WTC11 (cell line): Measurements from ENCODE around the gene GOLGA8S. TPM values are rescaled to one million over a fixed set of nuclear protein-coding genes. Genes with fewer than 3 reads are reported as not detected.
"Not testable (repeated sequence)": the region's sequence is repeated elsewhere in the genome, so short reads cannot be mapped to it uniquely, and the experiment has no call there.

Experiments used
- ATAC-seq: fragments of 200-7000 bp; cut with Tn5 transposase; 2 replicates; pipeline ENCODE4 v1.10.0; 2021; ENCODE audit warnings: mild to moderate bottlenecking, moderate library complexity
- CTCF ChIA-PET: fragments of 300-600 bp; sonication (Branson Sonifier 250); formaldehyde crosslinking; loops from one replicate; lab custom pipeline; 2021; ENCODE audit warnings: antibody characterized with exemption; lab: Charles Lee
- POLR2A ChIA-PET: fragments of 350-600 bp; sonication (Branson Sonifier 250); formaldehyde crosslinking; loops from one replicate; lab custom pipeline; 2021; ENCODE audit warnings: antibody characterized with exemption; lab: Charles Lee
- DNase-seq: peaks from one replicate; pipeline ENCODE4 v3.0.0; 2021; ENCODE audit warnings: low spot score
- H3K27ac Mint-ChIP-seq: 2 replicates; pipeline ENCODE4 v1.8.0; 2021; ENCODE audit warnings: mixed read lengths
- H3K27me3 Mint-ChIP-seq: 2 replicates; pipeline ENCODE4 v1.8.0; 2021; ENCODE audit warnings: low read depth, mild to moderate bottlenecking, moderate library complexity, mixed read lengths
- H3K36me3 Mint-ChIP-seq: 2 replicates; pipeline ENCODE4 v1.8.0; 2021; ENCODE audit warnings: mixed read lengths
- H3K4me1 Mint-ChIP-seq: 2 replicates; pipeline ENCODE4 v1.8.0; 2022; ENCODE audit warnings: mixed read lengths
- H3K4me3 Mint-ChIP-seq: 2 replicates; pipeline ENCODE4 v1.8.0; 2021; ENCODE audit warnings: mild to moderate bottlenecking, moderate library complexity, mixed read lengths
- H3K9me3 Mint-ChIP-seq: 2 replicates; pipeline ENCODE4 v1.8.0; 2021; ENCODE audit warnings: mixed read lengths
- ATF1 ChIP-seq: sonication (generic); formaldehyde crosslinking; IDR thresholded peaks from 2 replicates; pipeline ENCODE4 v1.8.1; 2023; ENCODE audit warnings: mild to moderate bottlenecking, moderate library complexity, missing genetic modification reagents
- CDX4 ChIP-seq: fragments of 250-450 bp; sonication (Bioruptor Pico); IDR thresholded peaks from 2 replicates; pipeline ENCODE4 v1.9.0; 2021; ENCODE audit warnings: moderate library complexity, mild to moderate bottlenecking, inconsistent platforms, borderline replicate concordance
- E2F1 ChIP-seq: sonication (generic); formaldehyde crosslinking; IDR thresholded peaks from 2 replicates; pipeline ENCODE4 v1.8.0; 2022; ENCODE audit warnings: mild to moderate bottlenecking, missing genetic modification reagents
- ERG ChIP-seq: fragments of 250-450 bp; sonication (Bioruptor Pico); IDR thresholded peaks from 2 replicates; pipeline ENCODE4 v1.8.0; 2021; ENCODE audit warnings: mild to moderate bottlenecking
- FOXP1 ChIP-seq: sonication (generic); formaldehyde crosslinking; IDR thresholded peaks from 2 replicates; pipeline ENCODE4 v1.8.0; 2022; ENCODE audit warnings: missing genetic modification reagents, mild to moderate bottlenecking, moderate library complexity, borderline replicate concordance
- GRHL2 ChIP-seq: fragments of 250-450 bp; sonication (Bioruptor Pico); IDR thresholded peaks from 2 replicates; pipeline ENCODE4 v1.8.0; 2022; ENCODE audit warnings: mild to moderate bottlenecking, moderate library complexity; ENCODE audit not compliant: insufficient replicate concordance, severe bottlenecking
- IRF2 ChIP-seq: sonication (generic); formaldehyde crosslinking; IDR thresholded peaks from 2 replicates; pipeline ENCODE4 v1.8.0; 2022; ENCODE audit warnings: low read depth, missing genetic modification reagents, borderline replicate concordance
- JAZF1 ChIP-seq: fragments of 250-450 bp; sonication (Bioruptor Pico); IDR thresholded peaks from 2 replicates; pipeline ENCODE4 v1.9.0; 2021; ENCODE audit warnings: moderate library complexity, mild to moderate bottlenecking, inconsistent platforms
- MLX ChIP-seq: sonication (generic); formaldehyde crosslinking; IDR thresholded peaks from 2 replicates; pipeline ENCODE4 v1.8.1; 2023; ENCODE audit warnings: mild to moderate bottlenecking, missing genetic modification reagents, moderate library complexity
- MXD4 ChIP-seq: fragments of 250-450 bp; sonication (Bioruptor Pico); IDR thresholded peaks from 2 replicates; pipeline ENCODE4 v1.8.0; 2021; ENCODE audit warnings: mild to moderate bottlenecking, moderate library complexity, borderline replicate concordance
- NR1H2 ChIP-seq: sonication (generic); formaldehyde crosslinking; IDR thresholded peaks from 2 replicates; pipeline ENCODE4 v1.9.0; 2021; ENCODE audit warnings: mild to moderate bottlenecking, moderate library complexity, missing genetic modification reagents
- RORB ChIP-seq: fragments of 250-450 bp; sonication (Bioruptor Pico); IDR thresholded peaks from 2 replicates; pipeline ENCODE4 v1.9.0; 2021; ENCODE audit warnings: mild to moderate bottlenecking
- SMAD3 ChIP-seq: sonication (generic); formaldehyde crosslinking; IDR thresholded peaks from 2 replicates; pipeline ENCODE4 v1.8.0; 2022; ENCODE audit warnings: missing genetic modification reagents, mild to moderate bottlenecking, borderline replicate concordance
- SOX15 ChIP-seq: fragments of 250-450 bp; sonication (Bioruptor Pico); IDR thresholded peaks from 2 replicates; pipeline ENCODE4 v1.9.0; 2021; ENCODE audit warnings: mild to moderate bottlenecking
- STAT6 ChIP-seq: sonication (generic); formaldehyde crosslinking; conservative IDR thresholded peaks from 2 replicates; pipeline ENCODE4 v1.8.1; 2023; ENCODE audit warnings: mild to moderate bottlenecking, low read depth, missing genetic modification reagents, moderate library complexity
- USF1 ChIP-seq: sonication (generic); formaldehyde crosslinking; IDR thresholded peaks from 2 replicates; pipeline ENCODE4 v1.8.0; 2022; ENCODE audit warnings: mild to moderate bottlenecking, missing genetic modification reagents
- ZNF317 ChIP-seq: sonication (generic); formaldehyde crosslinking; IDR thresholded peaks from 2 replicates; pipeline ENCODE4 v1.8.1; 2023; ENCODE audit warnings: low read depth, mild to moderate bottlenecking, moderate library complexity, missing genetic modification reagents, borderline replicate concordance
- ZNF416 ChIP-seq: fragments of 250-450 bp; sonication (Bioruptor Pico); IDR thresholded peaks from 2 replicates; pipeline ENCODE4 v1.9.0; 2021; ENCODE audit warnings: mild to moderate bottlenecking, inconsistent platforms
- total RNA-seq: library from RNA; stranded (reverse); gene quantifications from 3 replicates; pipeline ENCODE4 v1.2.3, GENCODE V29; 2021

GOLGA8S gene
- total RNA-seq, 1 experiment from 2014 or later: 0.22 TPM

GRCh38 chr15:23397779-23398178 is 43.2 kb downstream of the GOLGA8S start:
- ATAC-seq: no peak
- H3K4me1 Mint-ChIP-seq: peaks cover 10% of the 10 kb centered on the region
- peaks cover 11% of the 10 kb centered on the region for H3K27me3 Mint-ChIP-seq
- DNase-seq: no peak
- TF ChIP-seq E2F1: no peak
- no peak for TF ChIP-seq IRF2
- TF ChIP-seq FOXP1 (CRISPR knock-in tag): no peak
- TF ChIP-seq ZNF317 (CRISPR knock-in tag): no peak
- TF ChIP-seq STAT6 (CRISPR knock-in tag): no peak
- TF ChIP-seq ZNF416: no peak
- no peak for TF ChIP-seq GRHL2
- TF ChIP-seq RORB (CRISPR knock-in tag): no peak
- no peak for TF ChIP-seq ATF1 (CRISPR knock-in tag)
- TF ChIP-seq SMAD3 (CRISPR knock-in tag): no peak
- no peak for TF ChIP-seq MLX
- no peak for TF ChIP-seq USF1 (CRISPR knock-in tag)
- TF ChIP-seq MXD4 (CRISPR knock-in tag): no peak
- no peak for TF ChIP-seq SOX15
- no peak for TF ChIP-seq JAZF1
- no peak for TF ChIP-seq NR1H2 (CRISPR knock-in tag)
- no peak for TF ChIP-seq CDX4 (CRISPR knock-in tag)
- TF ChIP-seq ERG (CRISPR knock-in tag): no peak
- H3K4me3 Mint-ChIP-seq: no peak overlapping the region
- H3K9me3 Mint-ChIP-seq: peaks cover 24% of the 10 kb centered on the region
- ChIA-PET CTCF (no interaction called here), POLR2A (no interaction called here)
- peaks cover 20% of the 10 kb centered on the region for H3K36me3 Mint-ChIP-seq
- no peak overlapping the region for H3K27ac Mint-ChIP-seq

GRCh38 chr15:23398357-23398756 is 43.8 kb downstream of the GOLGA8S start:
- peaks cover 28% of the 10 kb centered on the region for H3K9me3 Mint-ChIP-seq
- H3K4me1 Mint-ChIP-seq, H3K4me3 Mint-ChIP-seq, CTCF ChIA-PET, ATAC-seq, POLR2A ChIA-PET, H3K27ac Mint-ChIP-seq, DNase-seq: not testable (repeated sequence)
- peaks cover 22% of the 10 kb centered on the region for H3K36me3 Mint-ChIP-seq
- H3K27me3 Mint-ChIP-seq: peaks cover 11% of the 10 kb centered on the region

- H3K4me3 Mint-ChIP-seq, CTCF ChIA-PET, POLR2A ChIA-PET, H3K4me1 Mint-ChIP-seq, DNase-seq, H3K27ac Mint-ChIP-seq, ATAC-seq: not testable (repeated sequence)
- peaks cover 33% of the 10 kb centered on the region for H3K9me3 Mint-ChIP-seq
- H3K36me3 Mint-ChIP-seq: peaks cover 23% of the 10 kb centered on the region
- peaks cover 14% of the 10 kb centered on the region for H3K27me3 Mint-ChIP-seq
Measured at GRCh38 chr15:23399207-23399606, 44.7 kb downstream of the GOLGA8S start.
